Measurements from ENCODE around the gene NHSL1.

GRCh38 chr6:138461647-138462046, 37.6 kb downstream of the NHSL1 start:
- TF ChIP-seq POLR2A (IDR thresholded peaks at IDR 0.05; ENCODE audit: low read length) (no peak), GATA1 (IDR thresholded peaks at IDR 0.05; ENCODE audit: low read depth, low read length) (no peak)

All from erythroblast (primary cell).